Brain pericyte (primary cell): ENCODE data around the gene ECI1.
A peak's percentile ranks its signal among the peaks of the same experiment; 100 is the strongest.
"Not testable (repeated sequence)": the region's sequence is repeated elsewhere in the genome, so short reads cannot be mapped to it uniquely, and the experiment has no call there.

Experiments used
- DNase-seq: peaks from one replicate; pipeline ENCODE4 v3.0.0-alpha.2; 2012; ENCODE audit warnings: low read depth, low spot score

ECI1 gene

GRCh38 chr16:2280461-2280860, 29.1 kb upstream of the ECI1 start:
- DNase-seq, result no peak

DNA sequence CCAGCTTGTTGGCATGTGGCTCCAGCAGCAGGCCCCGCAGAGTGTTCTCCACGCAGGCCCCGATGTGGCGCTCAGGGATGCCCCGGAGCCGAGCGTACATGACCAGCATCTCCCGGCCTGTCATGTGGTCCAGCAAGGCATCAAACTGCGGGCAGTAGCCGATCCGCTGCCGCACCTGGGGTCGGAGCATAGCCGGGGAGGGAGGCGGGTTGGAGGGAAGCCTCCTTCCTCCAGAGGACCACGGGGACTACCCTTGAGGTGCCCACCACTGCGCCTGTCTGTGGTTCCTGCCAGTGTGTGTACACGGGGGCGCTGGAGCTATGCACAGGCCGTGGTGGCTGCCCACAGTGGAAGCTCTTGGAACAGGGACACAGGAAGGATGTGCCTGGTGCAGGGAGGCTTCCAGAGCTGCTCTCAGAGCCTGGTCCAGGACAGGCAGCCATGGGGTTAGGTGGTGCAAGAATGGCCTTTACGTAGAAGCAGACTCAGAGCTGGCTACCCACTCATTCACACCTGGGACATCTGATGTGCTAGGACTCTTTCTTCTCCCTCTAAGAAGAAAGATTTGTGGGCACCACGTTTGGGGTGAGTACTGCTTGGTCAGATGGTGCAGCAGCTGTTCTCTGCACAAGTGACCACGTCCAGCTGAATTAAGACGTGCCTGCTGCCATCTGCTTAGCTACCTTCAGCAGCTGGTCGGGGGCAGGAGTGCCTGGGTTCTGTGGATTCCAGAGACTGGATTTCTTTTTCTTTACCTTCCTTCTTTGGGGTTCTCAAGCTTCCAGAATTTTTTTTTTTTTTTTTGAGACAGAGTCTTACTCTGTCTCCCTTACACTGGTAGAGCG, 27.8 kb upstream of the ECI1 start:
- DNase-seq, result no peak

DNA sequence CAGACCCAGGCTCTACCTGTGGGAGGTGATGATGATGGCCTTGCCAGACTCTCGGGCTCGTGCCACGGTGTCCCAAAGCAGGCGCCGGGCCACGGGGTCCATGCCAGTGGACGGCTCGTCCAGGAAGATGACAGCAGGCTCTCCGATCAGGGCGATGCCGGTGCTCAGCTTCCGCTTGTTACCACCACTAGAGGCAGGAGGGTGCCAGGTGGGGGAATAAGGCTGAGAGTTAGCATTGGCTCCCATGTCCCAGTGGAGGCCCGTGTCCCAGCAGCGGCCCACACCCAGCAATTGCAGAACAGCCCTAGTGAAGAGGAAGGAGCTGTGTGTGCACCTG, 26.9 kb upstream of the ECI1 start:
- DNase-seq, result no peak

DNA sequence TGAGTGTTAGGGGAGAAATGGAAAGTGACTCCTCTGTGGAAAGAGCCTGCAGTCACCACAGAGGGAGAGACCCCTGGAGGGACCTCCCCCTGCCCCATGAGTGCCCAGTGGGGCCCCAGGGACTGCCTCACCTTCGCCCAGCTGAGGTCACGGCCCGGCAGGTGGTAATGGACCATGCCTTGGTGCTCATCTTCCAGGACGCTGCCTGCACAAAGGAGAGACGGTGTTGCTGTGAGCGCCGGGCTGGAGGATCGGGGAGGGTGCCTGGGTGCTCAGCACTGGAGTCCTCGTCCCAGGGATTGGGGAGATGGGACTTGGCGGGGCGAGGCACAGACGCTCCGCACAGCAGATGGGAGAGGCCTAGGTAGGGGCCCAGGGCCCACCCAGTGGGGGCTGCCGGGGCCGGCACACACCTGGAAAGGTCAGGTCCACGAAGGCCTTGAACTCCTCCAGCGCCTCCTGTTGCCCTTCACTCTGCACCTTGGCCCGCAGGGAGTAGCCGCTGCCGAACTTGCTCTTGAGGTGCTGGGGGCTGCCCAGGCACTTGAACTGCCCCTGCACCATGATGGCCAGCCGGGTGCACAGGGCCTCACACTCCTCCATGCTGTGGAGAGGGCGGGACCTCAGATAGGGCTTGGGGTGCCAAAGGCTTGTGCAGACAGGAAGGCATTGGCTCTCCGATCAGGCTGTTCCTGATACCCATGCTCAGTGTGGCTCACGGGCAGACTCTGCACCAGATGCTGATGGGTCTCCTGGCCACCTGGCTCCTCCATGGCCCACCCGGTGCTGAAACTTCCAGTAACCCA, 26.3 kb upstream of the ECI1 start:
- no peak for DNase-seq

- DNase-seq, result no peak
Observed at GRCh38 chr16:2276368-2277195, 25.2 kb upstream of the ECI1 start.

GRCh38 chr16:2275476-2276367, 24.3 kb upstream of the ECI1 start:
- no peak for DNase-seq

DNA sequence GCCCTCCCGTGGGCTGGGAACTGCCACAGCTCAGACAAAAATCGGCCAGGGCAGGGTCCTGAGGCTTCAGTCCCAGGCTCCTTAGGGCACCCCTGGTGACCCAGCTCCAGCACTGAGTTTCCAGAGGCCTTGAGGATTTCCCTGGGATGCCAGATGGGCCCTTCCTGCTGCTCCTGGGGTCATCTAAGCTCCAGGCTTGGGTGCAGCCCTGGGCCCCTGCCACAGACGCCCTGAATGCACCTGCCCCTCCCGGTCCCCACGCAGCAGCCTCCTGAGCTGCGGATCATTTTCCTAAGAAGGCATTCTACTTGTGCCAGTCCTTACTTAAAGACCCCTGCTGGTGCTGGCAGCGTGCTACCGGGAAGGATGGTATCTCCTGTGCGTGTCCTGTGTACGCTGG, 22.5 kb upstream of the ECI1 start:
- DNase-seq, result no peak

- no peak for DNase-seq
Observed at GRCh38 chr16:2273484-2273883, 22.1 kb upstream of the ECI1 start.

GRCh38 chr16:2271848-2272461, 20.6 kb upstream of the ECI1 start:
- no peak for DNase-seq

GRCh38 chr16:2270588-2271470, 19.4 kb upstream of the ECI1 start:
- DNase-seq, result no peak

- no peak for DNase-seq
Observed at GRCh38 chr16:2270070-2270462, 18.7 kb upstream of the ECI1 start.

DNA sequence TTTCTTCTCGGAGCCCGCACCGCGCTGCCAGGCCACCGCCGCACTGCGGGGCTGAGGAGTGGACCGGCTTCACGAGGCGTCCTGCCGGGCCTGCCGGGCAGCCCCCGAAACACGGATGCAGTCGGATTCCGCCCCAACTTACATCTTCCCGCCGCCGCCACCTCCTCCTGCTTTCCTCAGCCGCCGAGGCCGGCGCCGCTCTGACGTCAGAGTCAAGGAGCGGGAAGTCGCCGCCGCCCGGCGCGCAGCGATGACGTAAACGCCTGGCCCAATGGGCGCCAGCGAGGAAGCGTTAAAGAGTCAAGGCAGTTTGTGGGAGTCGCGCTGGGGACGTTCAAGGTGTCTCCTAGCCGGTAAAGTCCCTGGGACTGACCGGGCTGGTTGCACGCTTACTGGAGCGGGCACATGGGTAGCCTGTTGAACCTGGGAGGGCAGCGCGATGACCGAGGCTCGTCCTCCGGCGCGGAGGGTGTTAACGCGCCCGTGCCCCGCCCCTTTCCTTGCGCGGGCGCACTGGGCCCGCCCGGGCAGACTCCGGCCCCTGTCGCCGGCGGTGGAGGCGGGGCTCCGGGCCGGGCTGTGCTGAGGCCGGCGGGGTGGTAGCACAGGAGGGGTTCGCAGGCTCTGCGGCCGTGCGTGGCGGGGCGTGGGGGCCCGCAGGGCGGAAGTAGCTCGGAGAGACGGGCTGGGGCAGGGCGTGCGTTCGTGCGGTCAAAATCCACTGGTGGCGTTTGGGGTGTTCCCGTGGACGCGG, 16.7 kb upstream of the ECI1 start, which contains the start of gene RNPS1:
Gene RNPS1, minus strand, starts transcription at position 214 of the 754 bp plus-strand sequence. CDS start 3,483 bp downstream, outside the sequence.
- DNase-seq, result peak; percentile 92

GRCh38 chr16:2267505-2267912, 16.1 kb upstream of the ECI1 start:
- DNase-seq, result not testable (repeated sequence)

- not testable (repeated sequence) for DNase-seq
Observed at GRCh38 chr16:2266887-2267286, 15.5 kb upstream of the ECI1 start.

- not testable (repeated sequence) for DNase-seq
Observed at GRCh38 chr16:2263026-2263425, 11.6 kb upstream of the ECI1 start.

DNA sequence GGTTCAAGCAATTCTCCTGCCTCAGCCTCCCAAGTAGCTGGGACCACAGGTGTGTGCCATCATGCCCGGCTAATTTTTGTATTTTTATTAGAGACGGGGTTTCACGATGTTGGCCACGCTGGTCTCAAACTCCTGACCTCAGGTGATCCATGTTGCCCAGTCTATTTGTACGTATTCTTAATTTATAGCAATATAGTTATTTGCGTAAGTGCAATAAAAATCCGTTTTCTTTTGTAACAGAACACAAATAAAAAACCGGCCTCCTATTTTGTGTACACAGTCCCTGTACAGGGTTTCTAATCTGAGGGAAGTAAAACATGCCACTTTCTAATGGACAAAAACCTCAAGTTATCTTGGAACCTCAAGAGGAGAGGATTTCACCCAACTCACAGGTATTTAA, 8.9 kb upstream of the ECI1 start:
- DNase-seq, result no peak

- DNase-seq, result not testable (repeated sequence)
Observed at GRCh38 chr16:2258530-2258929, 7.1 kb upstream of the ECI1 start.

- no peak for DNase-seq
Observed at GRCh38 chr16:2257726-2258125, 6.3 kb upstream of the ECI1 start.
